ENCODE data around the gene CPE.
"Not testable (repeated sequence)": the region's sequence is repeated elsewhere in the genome, so short reads cannot be mapped to it uniquely, and the experiment has no call there.

The CPE gene

GRCh38 chr4:165472943-165473676 is 94.3 kb downstream of the CPE start:
- DNase-seq: no peak

GRCh38 chr4:165474784-165475705 is 96.2 kb downstream of the CPE start:
- DNase-seq: no peak

GRCh38 chr4:165475706-165476070 is 96.9 kb downstream of the CPE start:
- no peak for DNase-seq

GRCh38 chr4:165476214-165477098 is 97.6 kb downstream of the CPE start:
- no peak for DNase-seq

GRCh38 chr4:165477799-165478198 is 99.0 kb downstream of the CPE start:
- no peak for DNase-seq

GRCh38 chr4:165478260-165478659 is 99.5 kb downstream of the CPE start:
- DNase-seq: no peak

GRCh38 chr4:165481053-165481835 is 102.4 kb downstream of the CPE start:
- DNase-seq: no peak

GRCh38 chr4:165489786-165490185 is 111.0 kb downstream of the CPE start:
- no peak for DNase-seq

- DNase-seq: not testable (repeated sequence)
Measured at GRCh38 chr4:165492583-165492982, 113.8 kb downstream of the CPE start.

GRCh38 chr4:165493359-165493758 is 114.6 kb downstream of the CPE start:
- DNase-seq: peak; percentile 58

- no peak for DNase-seq
Measured at GRCh38 chr4:165502916-165503907, 124.4 kb downstream of the CPE start.

GRCh38 chr4:165504184-165504583 is 125.4 kb downstream of the CPE start:
- DNase-seq: no peak

GRCh38 chr4:165505958-165506837 is 127.4 kb downstream of the CPE start:
- DNase-seq: no peak

GRCh38 chr4:165506849-165507248 is 128.0 kb downstream of the CPE start:
- DNase-seq: no peak

- no peak for DNase-seq
Measured at GRCh38 chr4:165507381-165507780, 128.6 kb downstream of the CPE start.

- DNase-seq: no peak
Measured at GRCh38 chr4:165508372-165509120, 129.7 kb downstream of the CPE start.

- no peak for DNase-seq
Measured at GRCh38 chr4:165512424-165512823, 133.6 kb downstream of the CPE start.

- DNase-seq: no peak
Measured at GRCh38 chr4:165514739-165515138, 135.9 kb downstream of the CPE start.

GRCh38 chr4:165515201-165515600 is 136.4 kb downstream of the CPE start:
- no peak for DNase-seq
